Tongue (tissue), 3 donors: Measurements from ENCODE around the gene ZFY. TPM values are rescaled to one million over a fixed set of nuclear protein-coding genes. Genes with fewer than 3 reads are reported as not detected.
"Not testable (repeated sequence)": the region's sequence is repeated elsewhere in the genome, so short reads cannot be mapped to it uniquely, and the experiment has no call there.

ENCODE experiments used
- DNase-seq: peaks from one replicate; pipeline ENCODE4 v3.0.0-alpha.2; 2015
- small RNA-seq: library from RNA; depleted of rRNA; stranded (forward); fragments of <200 nt; gene quantifications from one replicate; pipeline ENCODE3, GENCODE V24; 2014; ENCODE audit warnings: low replicate concordance
- total RNA-seq: library from RNA; depleted of rRNA; stranded (reverse); fragments of >200 nt; gene quantifications from one replicate; pipeline ENCODE4 v1.2.3, GENCODE V29; 2014

The ZFY gene
- total RNA-seq, 1 donor from 2014 or later, result not detected

GRCh38 chrY:2973110-2973751, 38.0 kb downstream of the ZFY start:
- no peak for DNase-seq

DNA sequence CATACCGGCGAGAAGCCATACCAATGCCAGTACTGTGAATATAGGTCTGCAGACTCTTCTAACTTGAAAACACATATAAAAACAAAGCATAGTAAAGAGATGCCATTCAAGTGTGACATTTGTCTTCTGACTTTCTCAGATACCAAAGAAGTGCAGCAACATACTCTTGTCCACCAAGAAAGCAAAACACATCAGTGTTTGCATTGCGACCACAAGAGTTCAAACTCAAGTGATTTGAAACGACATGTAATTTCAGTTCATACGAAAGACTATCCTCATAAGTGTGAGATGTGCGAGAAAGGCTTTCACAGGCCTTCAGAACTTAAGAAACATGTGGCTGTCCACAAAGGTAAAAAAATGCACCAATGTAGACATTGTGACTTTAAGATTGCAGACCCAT, 44.1 kb downstream of the ZFY start:
- no peak for DNase-seq

- peak; percentile 45 for DNase-seq
Measured at GRCh38 chrY:2984491-2984890, 49.3 kb downstream of the ZFY start.

DNA sequence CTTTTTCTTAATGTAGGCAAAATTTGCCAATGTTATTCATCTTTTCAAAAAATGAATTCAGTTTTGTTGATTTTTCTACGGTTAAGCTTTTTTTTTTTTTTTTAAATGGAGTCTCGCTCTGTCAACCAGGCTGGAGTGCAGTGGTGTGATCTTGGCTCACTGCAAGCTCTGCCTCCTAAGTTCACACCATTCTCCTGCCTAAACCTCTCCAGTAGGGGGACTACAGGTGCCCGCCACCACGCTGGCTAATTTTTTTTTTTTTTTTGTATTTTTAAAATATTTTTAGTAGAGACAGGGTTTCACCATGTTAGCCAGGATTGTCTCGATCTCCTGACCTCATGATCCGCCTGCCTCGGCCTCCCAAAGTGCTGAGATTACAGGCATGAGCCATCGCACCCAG, 52.0 kb downstream of the ZFY start:
- not testable (repeated sequence) for DNase-seq

GRCh38 chrY:2997369-2997768, 62.2 kb downstream of the ZFY start:
- DNase-seq, result not testable (repeated sequence)

DNA sequence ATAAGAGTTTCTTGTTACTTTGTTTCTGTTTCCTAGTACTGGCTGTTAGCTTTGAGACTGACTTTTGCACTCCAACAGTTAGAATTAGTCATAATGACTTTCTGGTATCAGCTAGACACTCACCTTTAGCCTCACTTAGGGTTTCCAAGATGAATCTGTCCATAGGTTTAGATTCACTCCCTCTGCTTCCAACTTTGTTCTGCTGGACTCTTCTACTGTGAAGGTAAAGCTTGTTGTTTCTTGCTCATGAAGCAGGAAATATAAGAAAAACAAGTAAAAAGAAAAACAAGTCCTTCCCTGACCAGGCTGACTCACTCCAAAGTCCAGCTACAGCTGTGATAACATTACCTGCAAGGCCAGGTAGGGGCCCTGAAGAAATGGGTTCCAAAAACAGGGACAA, 67.0 kb downstream of the ZFY start:
- DNase-seq, result no peak

- no peak for DNase-seq
Measured at GRCh38 chrY:3002680-3003515, 67.7 kb downstream of the ZFY start.

DNA sequence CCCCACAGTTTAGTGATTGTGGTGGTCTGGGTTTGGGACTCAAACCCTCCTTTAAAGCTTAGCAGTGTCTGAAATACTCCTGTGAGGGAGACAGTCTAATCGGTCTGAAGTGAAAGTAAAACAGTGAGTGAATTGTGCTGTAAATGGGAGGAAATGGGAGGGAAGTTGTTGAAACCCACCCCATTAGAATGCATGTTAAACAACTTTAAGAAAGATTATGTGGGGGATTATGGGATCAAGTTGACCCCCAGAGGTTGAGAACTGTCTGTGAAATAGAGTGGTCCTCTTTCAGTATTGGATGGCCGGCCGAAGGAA, 68.3 kb downstream of the ZFY start:
- DNase-seq, result no peak

GRCh38 chrY:3003846-3004245, 68.7 kb downstream of the ZFY start:
- peak; percentile 30 for DNase-seq

DNA sequence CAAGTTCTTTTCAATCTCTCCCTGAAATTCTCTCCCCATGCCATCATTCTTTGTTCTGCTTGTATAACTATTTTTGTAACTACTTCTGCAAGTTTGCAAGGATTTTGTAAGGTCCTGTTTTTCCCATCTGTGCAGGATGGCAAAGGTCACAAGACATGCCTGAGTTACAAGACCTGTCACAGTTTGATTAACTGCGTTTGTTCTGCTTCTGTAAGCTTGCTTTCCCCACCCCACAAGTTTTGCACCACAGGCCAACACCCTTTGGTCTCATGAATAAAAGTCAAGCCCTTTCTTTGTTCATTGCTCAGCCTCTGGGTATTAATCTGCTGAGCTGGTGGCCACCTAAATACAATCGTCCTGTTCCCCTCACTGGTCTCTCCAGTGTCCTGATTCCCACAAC, 70.8 kb downstream of the ZFY start:
- DNase-seq, result not testable (repeated sequence)

GRCh38 chrY:3007967-3008366, 72.8 kb downstream of the ZFY start:
- no peak for DNase-seq

- DNase-seq, result no peak
Measured at GRCh38 chrY:3012226-3012625, 77.0 kb downstream of the ZFY start.

DNA sequence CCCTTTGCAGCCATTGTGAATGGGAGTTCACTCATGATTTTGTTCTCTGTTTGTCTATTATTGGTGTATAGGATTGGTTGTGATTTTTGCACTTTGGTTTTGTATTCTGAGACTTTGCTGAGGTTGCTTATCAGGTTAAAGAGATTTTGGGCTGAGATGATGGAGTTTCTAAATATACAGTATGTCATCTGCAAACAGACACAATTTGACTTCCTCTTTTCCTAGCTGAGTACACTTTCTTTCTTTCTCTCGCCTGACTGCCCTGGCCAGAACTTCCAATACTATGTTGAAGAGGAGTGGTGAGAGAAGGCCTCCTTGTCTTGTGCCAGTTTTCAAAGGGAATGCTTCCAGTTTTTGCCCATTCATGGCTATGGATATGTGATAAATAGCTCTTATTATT, 81.4 kb downstream of the ZFY start:
- no peak for DNase-seq

DNA sequence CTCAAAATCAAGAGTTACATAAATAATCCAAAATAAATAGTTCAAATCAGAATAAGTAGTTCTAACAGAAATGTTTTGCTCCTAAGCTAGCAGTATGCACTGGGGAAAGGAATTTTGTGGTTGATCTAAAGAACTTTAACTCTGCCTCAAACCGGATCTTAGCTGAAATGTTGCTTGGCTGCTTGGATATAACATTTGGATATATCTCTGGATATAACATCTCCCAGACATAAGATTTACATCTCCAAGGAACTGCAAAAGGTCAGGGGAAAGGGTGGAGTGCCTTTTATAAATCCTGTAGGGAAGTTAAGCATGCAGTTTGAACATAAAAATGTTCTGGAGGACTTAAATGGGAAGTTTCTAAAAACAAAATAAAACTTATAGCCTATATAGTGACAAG, 83.4 kb downstream of the ZFY start:
- DNase-seq, result no peak

DNA sequence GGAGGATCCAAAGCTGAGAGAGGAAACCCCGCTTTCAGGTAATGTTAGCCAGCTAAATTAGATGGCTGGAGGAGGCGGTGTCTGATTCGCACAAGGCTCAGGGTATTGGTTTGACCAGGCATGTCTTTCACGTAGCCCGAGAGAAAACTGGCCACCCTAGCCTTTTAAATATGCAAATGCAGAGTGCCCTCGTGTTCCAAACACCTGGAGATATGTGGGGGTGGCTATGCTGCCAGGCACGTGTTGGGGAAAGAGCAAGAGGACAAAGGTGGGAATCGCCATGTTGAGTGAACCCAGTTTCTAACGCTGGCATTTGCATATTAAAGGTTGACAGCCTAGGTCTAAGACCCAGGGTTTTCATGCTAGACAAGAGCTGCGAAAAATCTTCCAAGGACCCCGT, 84.4 kb downstream of the ZFY start:
- DNase-seq, result no peak

GRCh38 chrY:3021176-3021575, 86.0 kb downstream of the ZFY start:
- peak; percentile 29 for DNase-seq

GRCh38 chrY:3023606-3024005, 88.4 kb downstream of the ZFY start:
- DNase-seq, result peak; percentile 22

DNA sequence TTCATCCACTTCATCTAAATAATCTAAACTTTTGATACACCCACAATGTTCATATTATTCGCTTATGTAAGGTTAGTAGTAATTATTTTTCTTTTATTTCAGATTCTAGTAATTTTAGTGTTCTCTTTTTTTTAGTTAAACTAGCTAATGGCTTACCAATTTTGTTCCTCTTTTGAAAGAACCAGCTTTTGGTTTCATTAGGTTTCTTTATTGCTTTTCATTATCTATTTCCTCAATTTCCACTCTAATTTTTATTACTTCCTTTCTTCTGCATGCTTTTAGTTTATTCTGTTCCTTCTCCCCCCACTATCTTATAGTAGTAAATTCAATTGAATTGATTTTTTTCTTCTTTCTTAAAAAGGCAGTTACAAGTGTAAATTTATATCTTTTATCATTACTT, 90.2 kb downstream of the ZFY start:
- DNase-seq, result no peak

Small RNA genes within 50 kb of the gene (small RNA-seq; reads per million reads assigned to genes)
- not detected for gene EEF1A1P41

Other genes with a start within 250 kb of the ZFY start
- gene SRY, start 147.7 kb upstream of the ZFY start, total RNA-seq, result not detected
- not detected for gene RPS4Y1, start 93.8 kb upstream of the ZFY start, total RNA-seq